Anterior cingulate cortex (tissue), 58 donors: ENCODE results near the gene AQP5.

Source experiments
- DNase-seq, 58 donors: peaks; one replicate each; lab custom pipeline; 2025; lab: John Stamatoyannopoulos, UW

Gene AQP5

DNA sequence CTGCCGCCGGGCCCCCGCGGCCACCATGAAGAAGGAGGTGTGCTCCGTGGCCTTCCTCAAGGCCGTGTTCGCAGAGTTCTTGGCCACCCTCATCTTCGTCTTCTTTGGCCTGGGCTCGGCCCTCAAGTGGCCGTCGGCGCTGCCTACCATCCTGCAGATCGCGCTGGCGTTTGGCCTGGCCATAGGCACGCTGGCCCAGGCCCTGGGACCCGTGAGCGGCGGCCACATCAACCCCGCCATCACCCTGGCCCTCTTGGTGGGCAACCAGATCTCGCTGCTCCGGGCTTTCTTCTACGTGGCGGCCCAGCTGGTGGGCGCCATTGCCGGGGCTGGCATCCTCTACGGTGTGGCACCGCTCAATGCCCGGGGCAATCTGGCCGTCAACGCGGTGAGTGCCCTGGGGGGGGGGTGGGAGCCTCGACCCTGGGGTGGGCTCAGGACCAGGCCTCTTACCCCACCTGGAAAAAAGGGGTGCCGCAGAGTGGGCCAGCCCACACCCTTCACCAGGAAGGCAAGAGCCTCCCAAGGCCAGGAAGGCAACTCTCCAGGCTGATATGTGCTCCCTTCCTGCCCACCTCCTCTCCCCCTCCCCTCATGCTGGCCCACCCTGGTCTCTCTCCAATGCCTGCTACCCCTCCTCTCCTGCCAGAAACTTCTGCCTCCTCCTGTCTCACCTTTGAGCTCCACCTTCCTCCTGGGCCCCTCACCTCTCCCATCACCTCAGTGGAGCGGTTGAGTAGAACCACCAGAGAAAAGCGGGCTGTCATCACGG is 507 bp downstream of the AQP5 start:
- no peak for DNase-seq

DNA sequence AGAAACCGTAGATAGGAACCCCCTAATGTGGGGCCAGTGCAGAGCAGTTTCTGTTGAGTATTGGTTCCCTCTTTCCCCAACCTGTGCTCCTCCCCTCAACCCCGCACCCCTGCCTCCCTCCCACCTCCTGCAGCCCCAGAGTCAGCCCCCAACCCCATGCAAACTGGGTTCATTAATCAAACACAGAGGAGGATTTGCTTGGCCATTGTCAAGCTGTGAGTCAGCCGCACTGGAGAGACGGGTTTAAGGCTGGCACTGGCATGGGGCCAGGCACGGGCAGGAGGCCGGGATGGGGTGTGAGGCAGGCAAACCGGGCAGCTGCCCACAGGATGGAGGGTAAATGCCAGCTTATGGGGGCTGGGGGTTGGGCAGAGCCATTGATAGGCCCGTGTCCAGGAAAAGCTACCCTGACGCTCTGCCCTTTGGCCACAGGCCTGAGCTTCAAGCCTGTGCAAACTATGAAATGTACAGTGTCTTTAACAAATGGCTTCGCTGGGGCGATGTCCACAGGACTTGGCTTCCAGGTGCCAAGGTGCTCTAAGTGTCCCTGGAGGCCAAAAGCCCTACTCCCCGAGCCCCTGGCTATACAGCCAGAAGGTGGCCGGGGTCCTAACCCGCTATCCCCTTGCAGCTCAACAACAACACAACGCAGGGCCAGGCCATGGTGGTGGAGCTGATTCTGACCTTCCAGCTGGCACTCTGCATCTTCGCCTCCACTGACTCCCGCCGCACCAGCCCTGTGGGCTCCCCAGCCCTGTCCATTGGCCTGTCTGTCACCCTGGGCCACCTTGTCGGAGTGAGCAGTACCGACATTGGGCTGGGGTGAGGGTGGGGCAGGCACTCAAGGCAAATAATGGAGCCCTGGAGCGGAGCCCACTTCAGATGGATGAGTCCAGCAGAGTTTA is 1.4 kb downstream of the AQP5 start:
- DNase-seq = peak in 35 of 58 donors; percentile 7 to 84 (median 28)

DNA sequence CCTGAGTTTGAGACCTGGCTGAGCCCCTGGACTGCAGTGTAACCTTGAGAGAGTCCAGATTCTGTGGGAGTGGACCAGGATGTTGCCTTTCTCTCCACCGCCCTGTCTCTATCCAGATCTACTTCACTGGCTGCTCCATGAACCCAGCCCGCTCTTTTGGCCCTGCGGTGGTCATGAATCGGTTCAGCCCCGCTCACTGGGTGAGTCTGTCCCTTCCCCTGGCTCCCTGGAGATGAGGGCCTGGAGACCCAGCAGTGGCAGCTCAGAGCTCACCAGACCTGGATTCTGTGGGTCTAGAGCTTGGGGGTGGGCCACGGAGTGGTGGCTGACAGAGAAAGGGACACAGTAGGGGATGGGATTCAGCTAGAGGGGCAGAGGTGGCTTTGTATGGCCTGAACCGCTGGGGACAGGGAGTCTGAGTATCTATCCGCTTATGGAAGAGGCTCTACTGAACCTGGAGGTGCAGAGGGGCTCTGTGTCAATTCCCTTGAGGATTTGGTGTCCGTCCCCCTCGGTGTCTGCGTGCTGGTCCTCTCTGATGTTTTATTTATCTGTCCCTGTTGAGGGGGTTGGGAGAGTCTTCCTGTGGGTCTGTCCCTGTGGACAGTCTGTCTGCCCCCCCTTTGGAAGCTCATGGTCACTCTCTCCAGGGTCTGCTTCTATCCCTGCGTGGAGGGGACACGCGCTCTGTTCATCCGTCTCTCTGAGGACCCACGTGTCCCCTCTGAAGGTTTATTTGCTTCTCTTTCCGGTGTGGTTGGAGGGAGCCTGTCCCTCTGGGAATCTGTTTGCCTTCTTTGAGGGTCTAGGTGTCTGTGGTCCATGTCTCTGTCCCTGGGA is 2.5 kb downstream of the AQP5 start:
- no peak for DNase-seq

DNA sequence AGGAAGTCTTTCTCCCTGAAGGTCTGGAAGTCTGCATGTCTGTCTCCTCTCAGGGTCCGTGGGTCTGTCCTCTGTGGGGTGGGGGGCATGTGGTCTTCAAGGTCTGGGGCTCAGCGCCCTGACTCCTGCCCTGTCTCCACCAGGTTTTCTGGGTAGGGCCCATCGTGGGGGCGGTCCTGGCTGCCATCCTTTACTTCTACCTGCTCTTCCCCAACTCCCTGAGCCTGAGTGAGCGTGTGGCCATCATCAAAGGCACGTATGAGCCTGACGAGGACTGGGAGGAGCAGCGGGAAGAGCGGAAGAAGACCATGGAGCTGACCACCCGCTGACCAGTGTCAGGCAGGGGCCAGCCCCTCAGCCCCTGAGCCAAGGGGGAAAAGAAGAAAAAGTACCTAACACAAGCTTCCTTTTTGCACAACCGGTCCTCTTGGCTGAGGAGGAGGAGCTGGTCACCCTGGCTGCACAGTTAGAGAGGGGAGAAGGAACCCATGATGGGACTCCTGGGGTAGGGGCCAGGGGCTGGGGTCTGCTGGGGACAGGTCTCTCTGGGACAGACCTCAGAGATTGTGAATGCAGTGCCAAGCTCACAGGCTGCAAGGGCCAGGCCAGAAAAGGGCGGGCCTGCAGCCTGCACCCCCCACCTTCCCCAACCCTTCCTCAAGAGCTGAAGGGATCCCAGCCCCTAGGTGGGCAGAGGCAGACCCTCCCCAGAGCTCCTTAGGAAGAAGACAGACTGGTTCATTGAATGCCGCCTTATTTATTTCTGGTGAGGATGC is 3.4 kb downstream of the AQP5 start:
- DNase-seq = no peak

DNA sequence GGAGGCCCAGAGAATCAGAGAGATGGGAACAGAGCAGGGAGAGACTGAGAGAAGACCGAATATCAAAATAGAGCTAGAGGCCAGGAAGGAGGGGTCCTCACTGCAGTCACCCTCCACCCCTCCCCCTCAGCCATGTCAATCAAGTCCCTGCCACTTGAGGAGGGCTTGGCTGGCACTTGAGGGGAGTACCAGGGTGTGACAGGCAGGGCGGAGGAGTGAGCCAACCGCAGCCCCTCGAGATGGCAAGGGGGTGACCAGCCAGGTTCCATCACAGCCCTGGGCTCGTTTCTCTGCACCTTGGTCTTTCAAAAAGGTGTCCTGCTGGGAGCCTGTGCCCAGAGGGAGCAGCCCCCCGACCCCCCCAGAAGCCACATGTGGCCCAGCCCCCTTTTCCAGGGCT is 4.2 kb downstream of the AQP5 start:
- DNase-seq = no peak

DNA sequence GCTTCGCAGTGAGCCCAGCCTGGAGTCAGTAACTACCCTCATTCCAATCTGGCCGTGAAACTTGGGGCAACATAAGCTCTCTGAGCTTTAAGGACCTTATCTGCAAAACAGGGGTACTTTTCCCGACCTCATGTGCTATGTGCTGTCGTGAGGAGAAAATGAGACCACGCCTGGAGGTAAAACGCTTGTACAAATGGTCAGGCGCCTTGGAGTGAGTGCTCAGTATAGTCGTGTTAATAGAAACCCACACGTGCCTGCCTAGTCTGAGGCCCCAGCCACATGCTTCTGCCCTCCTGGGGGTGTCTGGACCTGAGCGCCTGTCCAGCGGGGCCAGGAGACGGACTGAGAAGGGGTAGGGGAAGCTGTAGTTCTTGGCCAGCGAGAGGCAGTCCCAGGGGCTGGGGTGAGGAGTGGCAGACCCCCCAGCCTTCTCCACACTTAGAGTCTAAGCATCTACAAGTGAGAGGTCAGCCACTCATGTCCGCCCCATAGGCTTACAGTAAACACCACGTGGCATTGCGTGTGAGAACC is 4.9 kb downstream of the AQP5 start:
- no peak for DNase-seq

DNA sequence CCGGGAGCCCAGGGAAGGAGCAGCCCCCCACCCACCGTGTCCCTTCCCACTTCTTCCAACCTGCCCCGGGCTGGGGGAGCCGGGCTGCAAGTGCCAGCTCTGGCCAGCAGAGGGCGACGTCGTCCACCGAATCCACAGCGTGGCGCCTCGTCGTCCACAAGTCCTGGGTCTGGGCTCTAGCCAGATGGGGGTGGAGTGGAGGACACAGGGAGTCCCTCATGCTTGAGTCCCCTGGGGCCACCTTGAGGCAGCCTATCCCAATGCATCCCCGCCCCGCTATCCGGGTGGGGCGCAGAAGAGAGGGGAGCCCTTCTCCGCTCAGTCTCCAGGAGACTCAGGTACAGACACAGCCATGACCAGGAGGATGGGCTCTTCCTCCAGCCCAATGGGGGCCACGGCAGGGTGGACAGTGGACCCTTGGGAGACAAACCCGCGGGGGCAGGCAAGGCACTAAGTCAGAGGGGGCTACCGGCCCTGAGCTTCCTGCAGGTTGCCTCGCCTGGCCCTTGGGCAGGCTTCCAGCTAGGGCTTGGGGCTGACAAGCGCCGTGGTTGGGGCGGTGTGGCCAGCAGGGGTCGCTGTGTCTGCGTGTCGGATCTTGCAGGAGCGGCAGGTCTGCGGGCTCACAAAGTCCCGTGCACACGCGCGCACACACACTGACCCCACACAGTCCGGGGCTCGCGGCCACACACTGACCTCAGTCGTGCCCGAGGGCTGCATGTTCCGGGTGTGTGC is 5.5 kb downstream of the AQP5 start:
- peak; percentile 45 to 98 (median 87) for DNase-seq

DNA sequence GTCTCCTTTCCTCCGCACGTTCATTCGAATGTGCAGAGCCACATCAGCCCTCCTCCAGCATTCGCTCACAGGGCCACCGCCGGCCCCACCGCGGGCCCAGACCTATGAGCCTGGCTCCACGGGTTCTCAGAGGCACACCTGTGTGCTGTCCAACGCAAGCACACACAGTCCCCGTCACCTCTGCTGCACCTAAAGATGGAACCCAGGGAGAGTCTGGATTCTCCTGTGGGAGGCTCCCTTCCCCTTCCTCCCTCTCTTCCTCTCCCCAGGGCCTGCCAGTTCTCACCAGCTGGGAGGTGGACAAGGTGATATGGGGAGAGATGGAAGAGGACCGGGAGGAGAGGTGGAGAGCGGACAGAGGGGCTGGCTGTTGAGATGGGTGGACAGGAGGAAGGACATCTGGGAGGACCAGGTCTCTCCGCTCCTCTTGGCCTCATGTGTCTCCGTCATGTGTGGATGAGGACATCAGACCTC is 6.1 kb downstream of the AQP5 start:
- peak in 1 of 58 donors; percentile 59 for DNase-seq

DNA sequence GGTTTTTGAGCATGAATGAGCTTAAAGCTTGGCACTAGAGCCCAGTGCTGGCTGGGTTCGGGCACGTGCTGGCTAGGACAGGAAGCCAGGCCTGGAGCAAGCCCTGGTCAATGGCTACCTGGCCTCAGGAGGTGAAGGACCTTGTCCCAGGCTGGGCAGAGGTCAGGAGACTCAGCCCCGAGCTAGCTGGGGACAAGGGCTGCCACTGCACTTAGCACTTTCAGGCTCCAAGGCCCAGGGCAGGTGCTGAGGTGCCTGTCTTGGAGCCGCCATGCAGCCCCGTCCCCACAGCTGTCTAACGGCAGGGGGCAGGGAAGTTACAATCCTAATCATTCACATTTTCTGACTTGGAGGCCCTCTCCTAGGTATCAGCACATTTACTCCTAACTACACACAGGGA is 6.8 kb downstream of the AQP5 start:
- no peak for DNase-seq

DNA sequence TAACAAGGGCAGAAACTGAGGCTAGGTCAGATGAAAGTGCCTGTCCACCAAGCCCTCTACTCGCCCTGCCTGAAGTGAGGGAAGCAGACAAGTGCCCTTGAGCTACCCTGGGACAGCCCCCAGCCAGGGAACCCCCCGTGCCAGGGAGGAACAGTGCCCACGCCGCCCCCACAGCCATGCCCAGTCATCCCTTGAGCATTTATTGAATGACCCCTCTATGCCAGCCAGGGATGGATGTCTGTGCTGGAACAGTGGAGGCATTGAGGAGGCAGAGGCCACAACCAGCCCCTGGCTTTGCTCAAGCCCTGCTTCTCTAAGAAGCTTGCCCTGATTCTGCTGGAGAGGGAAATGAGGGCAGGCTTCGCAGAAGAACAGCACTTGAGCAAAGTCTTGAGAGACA is 7.4 kb downstream of the AQP5 start:
- DNase-seq = peak in 51 of 58 donors; percentile 16 to 84 (median 56)

DNA sequence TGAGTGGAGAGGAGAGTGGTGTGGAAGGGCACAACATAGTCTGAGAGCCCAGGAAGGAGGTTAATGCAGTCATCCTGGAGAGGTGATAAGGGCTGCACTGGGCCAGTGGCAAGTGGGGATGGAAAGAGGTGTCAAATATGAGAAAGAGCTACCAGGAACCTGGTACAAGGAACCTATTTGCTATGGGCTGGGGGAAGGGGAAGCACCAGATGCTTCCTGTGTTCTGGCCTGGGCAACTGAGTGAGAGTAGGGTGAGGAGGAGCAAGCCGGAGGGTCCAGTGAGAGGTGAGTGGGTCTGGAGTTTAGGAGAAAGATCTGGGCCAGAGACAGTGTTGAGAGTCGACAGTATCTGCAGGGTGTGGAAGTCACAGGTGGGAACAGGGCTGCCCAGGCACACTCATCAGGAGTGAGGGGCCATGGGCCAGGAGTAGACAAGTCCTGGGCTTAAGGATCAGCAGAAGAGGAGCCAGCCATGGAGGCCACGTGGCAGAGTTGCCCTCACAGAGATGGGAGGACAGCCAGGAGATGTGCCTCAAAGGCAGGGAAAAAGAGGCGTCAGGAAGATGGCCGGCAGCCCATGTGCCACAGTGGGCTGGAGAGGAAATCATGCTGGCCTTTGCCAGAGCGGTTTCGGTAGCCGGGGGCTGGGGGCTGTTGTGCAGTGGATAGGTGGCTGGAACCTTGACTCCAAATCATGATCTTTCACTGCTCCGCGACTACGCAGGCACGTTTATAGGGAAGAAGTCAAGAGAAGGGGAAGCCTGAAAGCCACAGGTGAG is 8.2 kb downstream of the AQP5 start:
- peak in 2 of 58 donors; percentile 21 to 22 for DNase-seq

DNA sequence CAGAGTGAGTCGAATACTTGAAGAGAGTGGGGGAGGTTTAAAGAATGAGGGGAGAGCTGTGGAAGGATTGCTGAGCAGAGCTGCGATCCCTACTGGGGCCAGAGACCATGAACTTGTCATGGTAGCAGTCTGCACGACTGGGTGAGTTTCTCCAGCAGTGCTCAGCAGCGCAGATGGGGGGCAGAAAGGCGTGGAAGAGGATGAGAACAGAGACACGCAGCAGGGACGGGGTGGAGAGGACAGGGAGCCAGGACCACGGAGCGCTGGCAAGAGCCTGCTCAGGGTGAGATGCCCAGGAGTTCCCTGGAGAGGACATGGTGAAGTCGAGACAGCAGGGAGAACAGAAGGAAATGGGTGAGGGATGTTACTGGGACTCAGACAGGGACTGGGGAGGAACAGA is 9.0 kb downstream of the AQP5 start:
- no peak for DNase-seq

DNA sequence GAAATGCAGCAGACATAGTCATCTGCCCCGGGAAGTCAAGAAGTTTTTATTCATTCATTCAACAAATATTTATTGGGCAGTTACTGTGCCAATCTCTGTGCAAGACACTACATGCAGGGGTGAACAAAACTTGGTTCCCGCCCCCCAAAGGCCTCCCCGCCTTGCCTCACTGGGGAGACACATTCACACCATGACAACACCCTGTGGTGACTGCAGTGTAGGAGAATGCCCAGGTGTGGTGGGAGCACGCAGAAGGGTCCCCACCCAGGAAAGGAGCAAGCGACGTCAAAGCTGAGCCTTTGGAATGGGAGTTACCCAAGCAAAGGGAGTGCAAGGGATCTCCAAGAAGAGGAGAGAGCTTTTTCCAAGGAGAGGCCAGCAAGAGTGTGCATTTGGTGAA is 9.5 kb downstream of the AQP5 start:
- DNase-seq = no peak

DNA sequence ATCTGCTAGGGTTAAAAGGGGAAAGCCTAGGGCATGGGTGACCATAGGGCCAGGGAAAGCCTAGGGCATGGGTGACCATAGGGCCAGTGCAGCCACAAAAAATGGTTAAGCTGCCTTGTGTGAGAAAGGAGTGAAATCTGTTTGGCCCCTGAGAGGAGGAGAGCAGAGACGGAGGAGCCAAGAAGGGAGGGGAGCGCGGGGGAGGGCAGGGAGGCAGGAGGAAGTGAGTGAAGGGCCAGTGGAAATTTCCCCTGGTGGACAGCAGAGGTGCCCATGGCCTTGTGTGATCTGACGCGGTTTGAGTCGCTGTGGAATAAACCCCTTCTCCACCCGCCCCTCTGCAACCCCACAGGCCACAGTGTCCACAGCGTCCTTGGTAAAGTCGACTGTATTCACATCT is 10.5 kb downstream of the AQP5 start:
- DNase-seq = peak in 3 of 58 donors; percentile 16 to 45 (median 16)

DNA sequence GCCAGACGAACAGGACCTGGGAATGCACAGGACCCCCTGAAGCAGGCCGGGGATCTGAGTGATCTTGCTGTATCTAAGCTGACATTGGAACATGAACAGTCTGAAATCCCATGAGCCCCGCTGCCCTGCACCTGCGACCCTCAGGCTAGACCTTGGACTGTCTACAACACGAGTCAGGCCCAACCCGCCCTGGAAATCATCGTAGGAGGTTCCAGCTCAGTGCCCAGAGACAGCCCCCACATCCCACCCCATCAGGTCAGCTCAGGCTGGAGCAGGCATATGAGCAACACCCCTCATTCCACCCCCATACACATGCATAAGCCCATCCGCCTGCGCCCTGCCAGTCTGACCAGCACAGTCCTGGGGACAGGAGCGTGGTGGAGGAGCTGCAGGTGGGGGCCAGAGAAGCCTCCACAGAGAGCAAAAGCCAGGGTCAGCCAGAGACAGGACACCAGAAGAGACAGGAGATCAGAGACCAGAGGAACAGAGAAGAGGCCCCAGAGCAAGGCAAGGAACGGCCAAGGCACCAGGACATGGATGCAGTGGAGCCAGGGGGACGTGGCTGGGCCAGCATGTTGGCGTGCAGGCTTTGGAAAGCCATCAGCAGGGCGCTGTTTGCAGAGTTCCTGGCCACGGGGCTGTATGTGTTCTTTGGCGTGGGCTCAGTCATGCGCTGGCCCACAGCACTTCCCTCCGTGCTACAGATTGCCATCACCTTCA is 11.1 kb downstream of the AQP5 start, which contains the start of gene AQP6:
AQP6 (plus strand) TSS at position 307 of the 720 bp plus-strand sequence; CDS start at position 534, 227 bp downstream.
- DNase-seq = no peak

DNA sequence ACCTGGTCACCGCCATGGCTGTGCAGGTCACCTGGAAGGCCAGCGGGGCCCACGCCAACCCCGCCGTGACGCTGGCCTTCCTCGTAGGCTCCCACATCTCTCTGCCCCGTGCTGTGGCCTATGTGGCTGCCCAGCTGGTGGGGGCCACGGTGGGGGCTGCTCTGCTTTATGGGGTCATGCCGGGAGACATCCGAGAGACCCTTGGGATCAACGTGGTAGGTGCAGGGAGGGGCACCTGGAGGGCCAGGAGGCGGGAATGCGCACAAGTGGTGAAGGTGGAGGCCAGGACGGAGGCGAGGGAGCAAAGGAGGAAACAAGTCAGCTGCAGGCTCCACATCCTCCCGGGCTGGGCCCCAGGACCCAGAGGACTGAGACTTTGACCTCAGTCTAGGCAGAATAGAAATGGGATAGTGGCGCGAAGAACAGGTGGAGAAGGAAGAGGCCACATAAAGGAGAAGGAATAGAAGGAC is 11.7 kb downstream of the AQP5 start:
- DNase-seq = no peak

DNA sequence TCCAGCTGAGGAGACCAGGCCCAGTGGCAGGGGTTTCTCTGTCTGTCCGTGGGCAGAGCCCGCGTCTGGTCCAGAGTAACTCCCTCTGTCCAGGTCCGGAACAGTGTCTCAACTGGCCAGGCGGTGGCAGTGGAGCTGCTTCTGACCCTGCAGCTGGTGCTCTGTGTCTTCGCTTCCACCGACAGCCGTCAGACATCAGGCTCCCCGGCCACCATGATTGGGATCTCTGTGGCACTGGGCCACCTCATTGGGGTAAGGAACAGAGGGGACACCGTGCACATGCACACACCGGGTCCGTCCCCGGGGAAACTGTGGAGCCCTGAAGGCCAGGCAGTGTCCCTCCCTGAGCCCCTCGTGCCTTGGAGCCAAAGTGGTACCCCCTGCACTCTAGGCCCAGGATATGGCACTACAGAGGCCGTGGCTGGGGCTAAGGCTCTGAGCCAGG is 12.6 kb downstream of the AQP5 start:
- DNase-seq = peak in 54 of 58 donors; percentile 17 to 84 (median 70)
